Muscle of arm (tissue), 12 donors: ENCODE data around the gene SPAG17. TPM values are rescaled to one million over a fixed set of nuclear protein-coding genes. Genes with fewer than 3 reads are reported as not detected.
A peak's percentile ranks its signal among the peaks of the same experiment; 100 is the strongest.
"Not testable (repeated sequence)": the region's sequence is repeated elsewhere in the genome, so short reads cannot be mapped to it uniquely, and the experiment has no call there.

ENCODE experiments used
- DNase-seq: peaks from one replicate; pipeline ENCODE4 v3.0.0-alpha.2; 2013
- polyA plus RNA-seq, 12 donors: library from polyadenylated mRNA; unstranded; fragments of 120-200 nt; gene quantifications; one replicate each; pipeline ENCODE4 v1.2.1, GENCODE V29; 2013; ENCODE audit not compliant: insufficient read length in 12 of 12

Gene SPAG17
- polyA plus RNA-seq, 12 donors: 2.1 to 6.2 (median 3.3) TPM; not detected in 2

DNA sequence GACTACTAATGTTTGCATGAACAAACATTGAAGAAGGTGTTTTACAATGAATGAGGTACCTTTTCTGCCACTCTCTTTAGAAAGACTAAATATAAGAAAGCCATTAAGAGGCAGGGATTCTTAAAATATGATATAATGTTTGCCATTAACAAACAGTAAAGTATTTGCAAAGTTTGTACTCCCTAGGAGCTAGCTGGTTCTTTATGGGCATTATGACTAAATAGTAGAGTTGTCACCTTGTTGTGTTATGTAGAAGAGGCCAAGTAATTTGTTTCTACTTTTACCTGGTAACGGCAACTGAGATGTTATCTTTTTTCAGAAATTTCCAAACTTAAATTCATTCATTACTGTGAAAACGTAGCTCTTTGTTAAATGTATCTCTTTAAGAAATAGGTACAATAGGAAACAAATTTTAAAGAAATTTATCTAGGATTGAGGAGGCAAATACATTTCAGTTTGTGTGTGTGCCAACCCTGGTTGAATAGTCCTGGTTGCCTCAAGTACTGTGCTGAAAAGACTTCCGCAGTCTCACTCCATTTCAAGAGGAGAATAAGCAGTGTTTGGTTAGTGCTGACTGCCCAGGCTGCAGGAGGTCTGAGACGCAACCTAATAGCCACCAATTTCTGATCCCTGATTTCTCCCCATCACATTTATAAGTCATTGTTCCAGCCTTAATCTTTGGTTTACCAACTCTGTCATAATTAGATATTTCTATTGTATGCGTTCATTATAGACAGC is 203.4 kb downstream of the SPAG17 start:
- no peak for DNase-seq

DNA sequence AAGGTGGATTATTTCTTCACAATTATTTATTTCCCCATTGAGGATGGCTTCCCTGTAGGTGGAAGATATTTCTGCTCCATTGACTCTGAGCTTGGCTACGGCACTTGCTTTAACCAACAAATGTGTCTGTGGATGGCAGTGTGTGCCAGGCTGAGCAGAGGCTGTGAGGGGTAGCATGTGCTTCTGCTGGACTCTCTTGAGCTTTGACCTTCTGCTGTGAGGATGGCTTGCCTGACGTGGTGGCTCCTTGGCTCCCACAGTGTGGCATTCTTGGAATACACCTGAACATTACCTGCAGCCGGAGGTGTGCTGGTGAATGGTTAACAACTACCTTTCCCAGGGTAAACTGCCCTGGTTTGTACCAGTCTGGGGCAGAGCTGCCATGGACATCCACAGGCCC is 208.6 kb downstream of the SPAG17 start:
- DNase-seq: no peak

DNA sequence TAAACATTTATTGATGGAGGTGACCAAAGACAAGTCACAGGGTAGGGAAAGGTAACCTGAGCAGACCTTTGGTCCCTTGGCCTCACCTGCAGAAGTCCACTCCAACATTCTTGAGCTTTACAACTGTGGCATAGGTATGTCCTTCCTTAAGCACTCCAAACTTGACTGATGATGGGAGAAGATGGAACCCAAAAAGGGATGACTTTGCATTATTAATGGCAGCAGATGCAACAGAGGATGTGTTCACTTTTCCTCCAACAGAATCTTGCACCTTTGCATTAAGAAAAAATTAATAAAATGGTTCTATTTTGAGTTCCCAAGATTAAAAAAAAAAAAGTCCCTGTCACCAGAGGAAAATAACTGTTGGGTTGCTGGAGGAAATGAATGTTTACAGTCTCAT is 213.3 kb downstream of the SPAG17 start:
- no peak for DNase-seq

DNA sequence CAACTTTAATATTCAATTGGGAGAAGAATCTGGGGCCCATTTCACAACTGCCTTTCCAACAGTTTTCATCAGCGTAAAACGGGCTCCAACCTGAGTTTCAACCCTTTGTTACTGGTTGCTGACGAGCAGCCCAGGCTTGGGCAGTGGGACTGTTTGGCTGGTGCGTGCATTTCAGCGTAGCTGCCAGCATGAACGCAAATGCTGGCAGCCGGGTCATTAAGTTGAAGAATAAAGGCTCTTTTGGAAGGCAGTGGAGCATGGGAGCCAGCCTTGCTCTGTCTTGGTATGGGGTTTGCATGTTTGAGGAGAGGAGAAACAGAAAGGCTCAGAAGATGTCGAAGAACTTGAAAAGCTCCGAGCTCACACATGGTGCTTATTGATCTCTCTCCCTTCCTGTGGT is 214.8 kb downstream of the SPAG17 start:
- no peak for DNase-seq

DNA sequence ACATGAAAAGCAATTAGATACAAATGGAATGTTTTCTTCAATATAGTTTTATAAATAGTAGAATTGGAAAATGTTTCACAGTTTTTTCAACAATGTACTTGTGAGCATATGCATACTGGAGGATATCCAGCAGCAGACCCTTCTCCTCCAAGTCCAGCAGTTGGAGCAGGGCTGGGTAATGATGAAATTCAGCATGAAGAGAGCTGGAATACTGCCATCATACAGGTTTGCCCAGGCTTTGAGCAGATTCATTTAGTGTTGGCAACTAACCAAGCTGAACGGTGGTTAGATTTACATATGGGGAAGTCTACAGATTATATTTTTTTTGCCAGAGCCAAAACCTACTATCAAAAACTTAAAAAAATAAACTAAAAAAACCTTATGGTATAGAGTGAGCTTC is 217.1 kb downstream of the SPAG17 start:
- peak; percentile 34 for DNase-seq

DNA sequence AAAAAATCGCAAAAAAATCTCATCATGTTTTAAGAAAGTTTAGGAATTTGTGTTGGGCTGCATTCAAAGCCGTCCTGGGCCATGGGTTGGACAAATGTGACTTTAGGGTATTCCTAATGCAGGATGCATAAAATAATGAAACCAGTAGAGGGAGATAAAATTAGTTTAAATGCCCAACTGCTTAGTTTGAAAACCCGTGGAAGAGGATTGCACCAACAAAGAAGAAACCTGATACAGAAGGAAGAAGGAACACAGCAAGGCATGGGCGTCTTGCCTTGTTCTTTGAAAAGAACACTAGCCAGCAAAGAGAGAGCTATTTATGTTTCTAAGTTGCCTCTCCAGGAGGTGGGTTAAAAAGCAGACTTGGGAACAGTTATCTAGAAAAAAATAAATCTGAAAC is 217.6 kb downstream of the SPAG17 start:
- DNase-seq: peak; percentile 30

DNA sequence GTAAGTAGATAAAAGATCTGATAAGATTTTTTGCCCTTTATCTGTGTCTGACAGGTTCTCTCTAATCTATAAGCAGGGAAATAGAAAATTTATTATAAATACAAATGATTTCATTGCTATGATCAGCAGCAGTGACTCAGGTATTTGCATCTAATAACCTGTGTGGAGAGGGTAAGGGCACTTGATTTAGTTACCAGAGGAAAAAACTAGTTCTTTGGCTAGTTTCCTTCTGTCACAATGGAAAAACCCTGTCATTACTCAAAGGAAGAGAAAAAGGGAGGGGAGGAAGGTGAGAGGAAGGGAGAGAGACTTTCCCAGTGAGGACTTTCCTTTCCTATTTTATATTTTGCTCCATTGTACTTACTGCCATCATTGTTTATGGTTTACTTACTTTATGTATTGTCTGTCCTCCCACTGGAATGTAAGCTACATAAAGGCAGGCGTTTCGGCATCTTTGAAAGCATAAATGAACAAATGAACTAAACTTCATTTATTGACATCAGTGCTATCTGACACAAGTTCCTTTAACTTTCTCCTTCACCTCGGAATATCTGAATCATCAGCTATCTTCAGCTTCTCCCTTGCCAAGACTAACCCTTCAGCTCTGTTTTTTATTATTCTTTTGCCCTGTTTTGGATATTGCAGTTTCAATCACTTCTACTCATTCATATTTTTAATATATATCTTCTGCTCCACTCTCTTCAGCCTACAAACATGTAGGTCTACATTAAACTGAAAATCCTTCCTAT is 220.6 kb downstream of the SPAG17 start:
- no peak for DNase-seq

DNA sequence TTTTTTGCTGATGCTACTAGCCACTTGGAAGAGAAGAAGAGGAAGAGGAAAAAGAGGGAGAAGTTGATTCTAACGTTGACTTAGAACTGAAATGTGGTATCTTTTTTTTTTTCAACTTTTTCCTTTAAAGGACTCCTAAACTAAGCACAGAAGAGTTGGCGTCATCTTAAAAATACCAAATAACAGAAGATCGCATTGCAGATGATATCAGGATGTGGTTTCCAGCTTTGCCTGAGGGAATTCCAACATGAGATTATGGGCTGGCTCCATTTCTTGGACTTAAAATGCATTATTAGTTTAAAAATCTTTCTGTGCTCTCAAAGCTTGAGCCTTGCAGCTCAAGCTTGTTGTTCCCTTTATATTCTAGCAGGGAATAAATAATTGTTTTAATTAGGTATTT is 225.7 kb downstream of the SPAG17 start:
- no peak for DNase-seq

DNA sequence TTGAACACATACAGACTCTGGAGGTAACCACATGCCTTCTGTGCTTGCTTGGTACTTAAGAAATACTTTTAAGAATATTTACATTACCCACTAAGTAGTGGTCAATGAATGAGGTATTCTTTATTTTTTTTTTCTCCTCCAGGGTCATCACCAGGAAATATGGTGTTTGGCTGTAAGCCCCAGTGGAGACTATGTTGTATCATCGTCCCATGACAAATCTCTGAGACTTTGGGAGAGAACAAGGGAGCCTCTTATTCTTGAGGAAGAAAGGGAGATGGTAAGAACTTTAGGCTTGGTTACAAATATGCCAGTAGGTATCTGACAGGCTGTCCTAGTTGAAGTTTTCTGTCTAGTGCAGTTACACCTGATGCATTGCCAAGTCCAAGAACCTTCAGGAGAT is 232.6 kb downstream of the SPAG17 start:
- DNase-seq: no peak

DNA sequence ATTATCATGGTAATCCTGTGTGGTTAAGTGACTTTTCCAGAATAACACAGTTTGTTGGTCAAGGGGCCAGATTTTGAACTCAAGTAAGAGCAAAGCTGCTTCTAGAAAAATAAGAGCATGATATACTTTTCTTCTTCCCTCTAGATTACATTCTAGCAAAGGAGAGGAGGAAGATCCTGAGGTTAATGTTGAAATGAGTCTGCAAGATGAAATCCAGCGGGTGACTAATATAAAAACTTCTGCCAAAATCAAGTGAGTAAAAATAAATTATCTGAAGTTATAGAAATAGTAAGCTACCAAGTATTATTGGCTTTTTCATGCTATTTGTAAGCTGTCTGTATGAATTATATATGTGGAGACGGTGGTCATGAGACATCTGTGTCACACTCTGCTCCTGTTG is 242.7 kb downstream of the SPAG17 start:
- DNase-seq: no peak

DNA sequence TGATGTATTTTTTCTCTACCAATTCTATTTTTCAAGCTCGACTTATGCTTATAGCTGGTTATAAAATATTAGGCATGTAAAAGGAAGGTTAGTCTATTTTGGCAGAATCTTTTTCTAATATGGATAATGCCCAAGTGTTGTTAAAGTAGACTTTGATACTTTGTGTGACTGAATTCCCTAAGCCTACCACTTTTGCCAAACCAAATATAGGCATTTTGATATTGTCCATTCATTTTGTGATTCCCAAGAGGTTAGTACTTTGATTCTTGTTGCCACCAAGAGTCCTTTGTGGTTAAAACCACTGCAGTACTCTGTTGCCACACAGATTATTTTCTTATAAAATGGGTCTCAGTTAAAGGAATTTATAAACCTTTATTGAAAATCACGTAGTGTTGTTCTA is 251.3 kb downstream of the SPAG17 start:
- no peak for DNase-seq

DNA sequence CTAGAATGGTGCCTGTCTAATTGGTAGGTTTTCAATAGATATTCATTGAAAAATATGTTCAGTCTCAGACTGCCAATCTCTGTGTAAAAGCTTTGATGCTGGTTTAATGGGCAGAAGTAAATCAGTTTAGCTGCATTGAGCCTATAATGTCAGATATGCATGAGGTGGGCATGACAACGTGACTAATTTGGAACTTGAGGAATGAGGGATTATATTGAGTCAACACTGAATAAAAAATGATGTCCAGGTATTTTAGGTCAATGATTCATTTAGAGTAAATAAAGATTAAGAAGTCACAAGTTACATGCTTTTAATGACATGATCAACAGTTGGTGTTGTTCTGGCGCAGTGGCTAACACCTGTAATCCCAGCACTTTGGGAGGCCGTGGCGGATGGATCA is 252.5 kb downstream of the SPAG17 start:
- DNase-seq: no peak

DNA sequence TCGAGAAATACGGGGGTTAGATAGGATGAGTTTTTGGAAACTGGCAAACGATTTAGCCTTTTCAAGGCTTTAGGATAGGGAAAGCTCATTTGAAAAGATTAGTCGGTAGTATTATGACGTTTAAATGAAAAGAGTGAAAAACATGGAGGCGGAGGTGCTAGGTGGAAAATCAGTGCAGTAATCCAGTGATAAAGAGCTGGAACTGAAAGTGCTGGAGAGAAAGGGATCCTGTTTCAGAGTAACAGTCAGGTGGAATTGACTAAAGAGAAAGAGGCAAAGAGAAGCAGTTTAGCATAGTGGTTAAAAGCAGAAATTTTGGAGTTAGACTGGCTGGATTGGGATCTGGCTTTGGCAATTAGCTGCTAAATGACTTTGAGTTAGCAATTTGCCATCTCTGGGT is 254.5 kb downstream of the SPAG17 start:
- DNase-seq: no peak

DNA sequence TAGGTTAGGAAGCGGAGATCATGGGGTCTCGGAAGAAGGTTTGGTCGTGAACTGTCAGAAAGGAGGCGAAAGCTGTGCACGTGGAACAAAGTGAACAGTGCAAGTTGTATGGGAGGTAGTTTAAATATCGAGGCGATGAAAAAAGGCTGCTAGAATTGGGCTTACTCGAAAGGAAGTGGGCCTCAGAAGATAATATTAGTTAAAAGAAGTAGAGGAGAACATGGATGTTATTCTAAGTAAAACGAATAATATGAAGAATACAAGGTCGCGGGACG is 254.9 kb downstream of the SPAG17 start:
- no peak for DNase-seq

DNA sequence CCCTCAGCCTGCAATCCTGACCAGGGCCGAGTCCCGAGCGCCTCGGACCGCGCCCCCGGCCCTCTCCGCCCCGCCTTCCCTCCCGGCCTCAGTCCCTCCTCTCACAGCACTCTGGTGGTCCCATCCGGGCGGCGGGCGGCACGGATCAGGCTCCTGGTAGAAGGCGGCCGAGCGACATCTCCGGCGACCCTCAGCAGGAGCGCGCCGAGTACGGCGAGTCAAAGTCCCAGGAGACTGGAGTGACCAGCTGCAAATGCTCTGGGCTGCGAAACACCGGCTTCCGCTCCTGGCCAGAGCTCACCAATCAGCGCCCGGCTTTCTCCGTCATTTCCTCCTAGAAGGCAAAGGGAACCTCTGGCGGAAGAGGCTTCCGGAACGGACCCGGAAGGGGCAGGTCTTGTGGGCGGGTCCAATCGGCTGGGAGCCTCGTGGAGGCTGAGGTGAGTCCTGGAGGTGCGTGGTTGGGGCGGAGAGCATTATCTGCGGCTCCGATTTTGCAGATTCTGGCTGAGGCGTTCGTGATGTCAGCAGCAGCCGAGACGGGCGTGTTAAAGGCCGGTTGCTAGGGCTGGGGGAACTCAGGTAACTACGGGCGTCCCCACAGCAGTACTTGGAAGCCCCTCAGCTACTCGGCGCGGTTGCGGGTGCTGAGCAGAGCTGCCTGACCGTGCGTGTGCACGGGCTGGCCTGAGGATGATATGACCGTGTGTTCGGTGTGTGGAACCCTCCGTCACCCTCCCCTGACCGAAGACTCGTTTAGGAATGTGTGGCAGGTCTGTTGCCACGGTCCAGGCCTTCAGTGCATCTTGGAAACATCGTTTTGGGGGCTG is 255.5 kb downstream of the SPAG17 start, which contains the start of the genes GDAP2 and WDR3:
Gene GDAP2 (minus strand): TSS at position 279 of the 830 bp plus-strand sequence. CDS start 9,264 bp downstream, outside the sequence.
Gene WDR3 (plus strand): TSS at position 397 of the 830 bp plus-strand sequence. CDS start 3,581 bp downstream, outside the sequence.
- peak; percentile 97 for DNase-seq

DNA sequence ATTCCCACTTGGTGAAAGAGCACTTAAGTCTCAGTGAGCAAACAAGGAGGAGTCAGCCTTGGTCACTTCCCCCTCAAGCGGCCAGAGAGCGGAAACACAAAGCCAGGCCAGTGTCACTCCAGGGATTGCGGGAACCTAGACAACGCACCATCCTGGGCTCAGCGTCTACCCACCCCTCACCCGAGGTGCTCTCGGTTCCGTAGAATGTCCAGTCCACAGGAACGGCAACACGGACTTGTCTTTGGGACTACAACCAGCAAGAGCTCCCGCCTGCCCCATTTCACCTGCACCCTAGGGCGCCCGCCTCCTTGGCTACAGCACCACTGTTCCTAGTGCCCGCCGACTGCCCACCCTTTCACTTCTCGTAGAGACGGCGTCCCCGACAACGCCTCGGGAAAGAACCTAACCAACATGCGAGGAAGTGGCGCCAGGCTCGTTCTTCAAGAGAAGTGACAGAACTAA is 256.1 kb downstream of the SPAG17 start:
- peak; percentile 50 for DNase-seq

DNA sequence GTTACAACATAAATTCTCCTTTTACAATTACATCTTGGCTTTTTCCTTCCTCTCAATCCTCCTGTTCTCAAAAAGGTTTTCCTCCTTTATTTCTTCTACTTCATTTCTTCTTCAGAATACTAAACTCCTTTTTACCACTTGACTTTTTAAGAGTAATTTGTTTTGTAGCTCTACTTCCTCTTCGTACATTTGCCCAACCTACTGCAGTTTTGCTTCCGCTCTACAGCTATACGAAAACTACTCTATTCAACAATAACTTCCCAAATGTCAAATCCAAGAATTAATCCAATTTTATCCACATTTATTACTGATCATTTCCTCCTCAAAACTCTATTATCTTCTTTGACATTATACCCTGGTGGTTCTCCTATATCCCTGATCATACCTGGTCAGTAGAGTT is 259.0 kb downstream of the SPAG17 start:
- DNase-seq: no peak

DNA sequence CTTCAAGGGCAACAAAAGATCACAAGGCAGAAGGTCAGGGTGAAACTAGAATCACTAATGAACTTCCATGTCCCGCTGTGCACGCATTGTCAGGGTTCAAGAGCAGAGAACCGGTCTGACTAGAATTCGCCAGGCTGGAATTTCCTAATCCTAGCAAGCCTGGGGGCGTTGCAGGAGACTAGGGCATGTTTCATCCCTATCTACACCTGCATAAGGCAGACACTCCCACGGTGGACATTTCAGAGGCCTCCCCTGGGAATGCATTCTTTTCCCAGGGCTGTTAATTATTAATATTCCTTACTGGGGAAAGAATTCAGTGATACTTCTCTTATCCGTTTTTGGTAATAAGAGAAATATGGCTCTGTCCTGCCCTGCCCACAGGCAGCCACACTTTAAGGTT is 262.3 kb downstream of the SPAG17 start:
- not testable (repeated sequence) for DNase-seq

DNA sequence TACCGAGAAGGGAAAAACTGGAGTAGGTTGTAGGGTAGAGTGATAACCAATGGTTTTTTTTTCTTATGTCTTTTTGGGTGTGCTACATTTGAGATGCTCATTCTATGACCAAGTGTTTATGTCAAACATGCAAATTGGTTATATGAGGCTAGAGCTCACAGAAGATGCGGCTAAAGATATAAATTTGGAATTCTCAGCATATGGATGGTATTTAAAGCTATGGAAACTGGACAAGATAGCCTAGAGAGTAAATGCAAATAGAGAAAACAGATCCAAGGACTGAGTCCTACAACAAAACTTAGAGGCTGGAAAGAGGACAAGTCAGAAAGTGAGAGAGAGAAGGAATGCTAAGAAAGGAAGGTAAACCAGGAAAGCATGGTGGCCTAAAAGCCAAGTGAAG is 263.0 kb downstream of the SPAG17 start:
- DNase-seq: no peak

DNA sequence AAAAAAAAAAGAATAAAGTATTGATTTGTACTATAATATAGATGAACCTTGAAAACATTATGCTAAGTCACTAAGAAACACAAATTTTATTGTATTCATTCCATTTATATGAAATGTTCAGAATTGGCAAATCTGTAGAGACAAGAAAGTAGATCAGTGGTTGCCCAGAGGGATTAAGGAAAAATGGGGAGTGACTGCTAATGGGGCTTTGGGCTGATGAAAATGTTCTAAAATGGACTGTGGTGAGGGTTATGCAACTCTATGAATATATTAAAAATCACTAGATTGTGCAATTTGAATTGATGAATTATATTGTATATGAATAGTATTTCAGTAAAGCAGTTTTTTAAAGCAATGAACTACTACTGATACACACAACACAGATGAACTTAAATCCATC is 265.7 kb downstream of the SPAG17 start:
- DNase-seq: no peak

DNA sequence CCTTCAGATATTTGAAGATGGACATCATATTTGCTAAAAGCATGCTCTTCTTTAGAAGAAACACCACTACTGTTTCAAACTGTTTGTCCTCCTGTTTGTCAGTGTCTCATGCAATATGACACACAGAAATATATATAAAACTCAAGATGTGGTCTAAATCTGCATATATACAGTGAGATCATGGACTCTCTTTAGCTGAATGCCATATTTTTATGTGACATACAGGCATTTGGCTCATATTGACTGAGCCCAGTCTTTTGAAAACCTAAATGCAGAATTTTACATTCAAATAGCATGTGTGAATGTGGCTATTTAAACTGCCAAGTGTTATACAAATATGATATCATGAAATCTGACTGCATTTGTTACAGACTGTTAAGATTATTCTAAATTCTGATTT is 274.0 kb downstream of the SPAG17 start:
- DNase-seq: no peak

DNA sequence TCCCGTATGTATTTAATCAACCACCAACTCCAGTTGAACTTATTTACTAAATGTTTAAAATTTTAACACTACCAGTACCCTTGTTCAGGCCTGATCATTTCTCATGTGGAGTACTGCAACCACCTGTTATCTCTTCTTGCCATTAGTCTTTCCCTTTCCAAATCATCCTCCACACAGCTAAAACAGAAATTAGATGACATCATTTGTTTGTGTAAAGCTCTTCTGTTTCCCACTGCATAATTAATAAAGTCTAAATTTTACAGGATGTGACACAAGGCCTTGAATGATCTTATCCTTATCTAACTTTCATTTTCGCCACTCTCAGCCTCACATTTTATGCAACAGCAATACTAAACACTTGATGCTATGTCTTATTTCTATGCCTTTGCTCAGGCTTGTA is 280.0 kb downstream of the SPAG17 start:
- no peak for DNase-seq

DNA sequence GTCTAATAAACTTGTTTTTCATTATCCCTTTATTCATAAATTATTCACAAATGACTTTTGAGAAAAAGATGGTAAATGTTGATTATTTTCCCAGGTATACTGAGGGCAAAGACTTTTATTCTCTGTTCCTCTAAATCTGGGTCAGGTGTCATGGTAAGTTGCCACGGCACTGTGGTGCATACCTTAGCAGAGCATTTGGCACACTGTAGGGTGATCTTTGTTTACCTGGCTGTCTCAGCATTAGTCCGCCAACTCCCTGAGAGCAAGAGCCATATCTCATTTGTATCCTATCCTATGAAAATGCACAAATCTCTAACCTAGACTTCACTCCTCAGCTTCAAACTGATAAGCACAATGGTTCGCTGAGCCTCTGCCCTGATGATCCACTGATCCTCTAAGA is 280.5 kb downstream of the SPAG17 start:
- DNase-seq: no peak
